Esophagus muscularis mucosa (tissue), 3 donors: ENCODE measurements around the gene TMEM150C.

Source experiments
- CTCF ChIP-seq, 3 experiments: fragments of 200-600 bp in 2 of 3; fragments of 450-650 bp in 1 of 3; sonication (generic) in 2 of 3; IDR thresholded peaks; one replicate each; pipeline ENCODE4 v1.5.1; 2017 to 2019; ENCODE audit warnings: antibody characterized with exemption in 3 of 3, mild to moderate bottlenecking in 2 of 3, moderate library complexity in 1 of 3
- POLR2A ChIP-seq: fragments of 450-650 bp; IDR thresholded peaks from one replicate; pipeline ENCODE4 v1.6.1; 2017; ENCODE audit warnings: antibody characterized with exemption, moderate library complexity, mild to moderate bottlenecking, low read depth

DNA sequence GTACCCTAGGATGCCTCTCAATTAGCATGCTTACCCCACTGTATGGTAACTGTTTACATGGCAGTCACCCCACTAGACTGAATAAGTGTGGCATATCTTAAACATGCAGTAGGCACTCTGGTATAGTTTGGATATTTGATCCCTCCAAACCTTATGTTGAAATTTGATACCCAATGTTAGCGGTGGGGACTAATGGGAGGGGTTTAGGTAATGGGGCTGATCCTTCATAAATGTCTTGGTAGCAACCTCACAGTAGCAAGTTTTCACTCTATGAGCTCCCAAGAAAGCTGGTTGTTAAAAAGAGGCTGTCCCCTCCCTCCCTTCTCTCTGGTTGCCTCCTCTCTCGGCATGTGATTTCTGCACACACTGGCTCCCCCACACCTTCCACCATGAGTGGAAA lies 10.1 kb downstream of the TMEM150C start:
- no peak for TF ChIP-seq POLR2A
- no peak for TF ChIP-seq CTCF (IDR thresholded peaks at IDR 0.05)
